HepG2 (cell line): ENCODE data around the gene ADSS1. TPM values are rescaled to one million over a fixed set of nuclear protein-coding genes. Genes with fewer than 3 reads are reported as not detected.
A peak's percentile ranks its signal among the peaks of the same experiment; 100 is the strongest.

Experiments used
- DPF2 ChIP-seq: sonication (generic); formaldehyde crosslinking; IDR thresholded peaks from 2 replicates; pipeline ENCODE4 v1.4.0; 2020; ENCODE audit warnings: mild to moderate bottlenecking, low read depth, missing genetic modification reagents, borderline replicate concordance
- FLYWCH1 ChIP-seq: sonication (generic); formaldehyde crosslinking; IDR thresholded peaks from 2 replicates; pipeline ENCODE4 v1.8.1; 2023; ENCODE audit warnings: mild to moderate bottlenecking, missing genetic modification reagents
- HCFC1 ChIP-seq: fragments of 150-350 bp; IDR thresholded peaks from 2 replicates; pipeline ENCODE4 v1.6.1; 2014; ENCODE audit warnings: low read depth, low read length
- HNRNPL ChIP-seq: fragments of 200-400 bp; formaldehyde crosslinking; IDR thresholded peaks from 2 replicates; pipeline ENCODE4 v1.6.1; 2017; ENCODE audit warnings: mild to moderate bottlenecking, low read depth, low read length
- KMT2B ChIP-seq: IDR thresholded peaks from 2 replicates; pipeline ENCODE4 v1.6.1; 2016; ENCODE audit warnings: missing genetic modification reagents, missing compliant biosample characterization
- MAFG ChIP-seq: sonication (generic); formaldehyde crosslinking; IDR thresholded peaks from 2 replicates; pipeline ENCODE4 v1.5.1; 2020; ENCODE audit warnings: mild to moderate bottlenecking, missing genetic modification reagents
- NFKB2 ChIP-seq: sonication (generic); formaldehyde crosslinking; IDR thresholded peaks from 2 replicates; pipeline ENCODE4 v1.4.0; 2020; ENCODE audit warnings: missing genetic modification reagents, borderline replicate concordance
- ONECUT2 ChIP-seq: sonication (generic); formaldehyde crosslinking; IDR thresholded peaks from 2 replicates; pipeline ENCODE4 v1.4.0; 2020; ENCODE audit warnings: missing genetic modification reagents
- POLR2AphosphoS2 ChIP-seq: IDR thresholded peaks from 2 replicates; pipeline ENCODE4 v1.6.1; 2011; ENCODE audit warnings: low read depth, low read length, improper control_type of control experiment
- PTBP1 ChIP-seq: fragments of 200-400 bp; formaldehyde crosslinking; IDR thresholded peaks from 2 replicates; pipeline ENCODE4 v1.6.1; 2018; ENCODE audit warnings: low read length, low read depth; ENCODE audit not compliant: poor library complexity, severe bottlenecking
- RARG ChIP-seq: sonication (generic); formaldehyde crosslinking; IDR thresholded peaks from 2 replicates; pipeline ENCODE4 v1.4.0; 2020; ENCODE audit warnings: low read depth, mild to moderate bottlenecking, missing genetic modification reagents
- TEF ChIP-seq: sonication (generic); formaldehyde crosslinking; IDR thresholded peaks from 2 replicates; pipeline ENCODE4 v1.5.0; 2020; ENCODE audit warnings: missing genetic modification reagents
- TOPORS ChIP-seq: sonication (generic); formaldehyde crosslinking; IDR thresholded peaks from 2 replicates; pipeline ENCODE4 v1.8.0; 2023; ENCODE audit warnings: mild to moderate bottlenecking, missing genetic modification reagents
- ZBTB38 ChIP-seq: sonication (generic); formaldehyde crosslinking; IDR thresholded peaks from 2 replicates; pipeline ENCODE4 v1.5.1; 2020; ENCODE audit warnings: mild to moderate bottlenecking, missing genetic modification reagents
- ZKSCAN5 ChIP-seq: sonication (generic); formaldehyde crosslinking; IDR thresholded peaks from 2 replicates; pipeline ENCODE4 v1.5.1; 2020; ENCODE audit warnings: mild to moderate bottlenecking, missing genetic modification reagents
- ZNF18 ChIP-seq: sonication (generic); formaldehyde crosslinking; IDR thresholded peaks from 2 replicates; pipeline ENCODE4 v1.8.0; 2022; ENCODE audit warnings: mild to moderate bottlenecking, missing genetic modification reagents; ENCODE audit not compliant: insufficient replicate concordance
- ZNF275 ChIP-seq: sonication (generic); formaldehyde crosslinking; IDR thresholded peaks from 2 replicates; pipeline ENCODE4 v1.8.0; 2022; ENCODE audit warnings: missing genetic modification reagents, mild to moderate bottlenecking, inconsistent platforms, borderline replicate concordance
- ZNF282 ChIP-seq: fragments of 450-650 bp; IDR thresholded peaks from 2 replicates; pipeline ENCODE4 v1.6.1; 2018; ENCODE audit not compliant: partially characterized antibody
- ZNF30 ChIP-seq: sonication (generic); formaldehyde crosslinking; IDR thresholded peaks from 2 replicates; pipeline ENCODE4 v1.5.0; 2020; ENCODE audit warnings: mild to moderate bottlenecking, missing genetic modification reagents
- ZNF546 ChIP-seq: sonication (generic); formaldehyde crosslinking; conservative IDR thresholded peaks from 2 replicates; pipeline ENCODE4 v1.8.1; 2023; ENCODE audit warnings: mild to moderate bottlenecking, missing genetic modification reagents
- ZNF782 ChIP-seq: sonication (generic); formaldehyde crosslinking; IDR thresholded peaks from 2 replicates; pipeline ENCODE4 v1.4.0; 2020; ENCODE audit warnings: missing genetic modification reagents, mild to moderate bottlenecking, borderline replicate concordance
- ZSCAN31 ChIP-seq: sonication (generic); formaldehyde crosslinking; IDR thresholded peaks from 2 replicates; pipeline ENCODE4 v1.5.0; 2020; ENCODE audit warnings: low read depth, mild to moderate bottlenecking, missing genetic modification reagents
- polyA plus RNA-seq, 8 experiments: library from polyadenylated mRNA; depleted of rRNA in 3 of 8; stranded (reverse) in 7 of 8; unstranded in 1 of 8; fragments of >200 nt; fragmentation: Illumina TruSeq in 4 of 8; extraction: Trizol in 4 of 8; gene quantifications; 2 replicates each; pipeline versions ENCODE4 v1.2.1 to v1.2.3, GENCODE V29; 2011 to 2016; ENCODE audit warnings: low read depth in 4 of 8, missing spikeins in 1 of 8, mixed read lengths in 1 of 8; ENCODE audit not compliant: insufficient read depth in 1 of 8
- total RNA-seq, 5 experiments: library from RNA; depleted of rRNA; stranded (reverse); fragments of >200 nt; fragmentation: Illumina TruSeq; extraction: Trizol; gene quantifications; 2 replicates each; pipeline ENCODE4 v1.2.3, GENCODE V29; 2016; ENCODE audit warnings: low read depth in 1 of 5

Gene ADSS1
- total and polyA plus RNA-seq, 2 of the 13 experiments (the other 11 are each of a cell fraction or from before 2014, with no cell fraction given), result 1.0 to 36.7 TPM

GRCh38 chr14:104752735-104753527 lies 28.9 kb downstream of the ADSS1 start, which contains the start of gene SIVA1 (continued):
- TF ChIP-seq TEF (CRISPR knock-in tag) (peak; percentile 31; the same call in 1 of the 2 replicates), HCFC1 (peak; percentile 44; the same call in 1 of the 2 replicates), ZSCAN31 (peak; percentile 89), DPF2 (CRISPR knock-in tag) (no peak), FLYWCH1 (CRISPR knock-in tag) (no peak), ZNF18 (CRISPR knock-in tag) (peak; percentile 7), RARG (0 out of 2 replicates have a peak, but pooled peaks have one; percentile 75), ZNF282 (no peak), NFKB2 (no peak), MAFG (CRISPR knock-in tag) (no peak), ZNF275 (CRISPR knock-in tag) (peak; percentile 68; the same call in 1 of the 2 replicates), HNRNPL (peak; percentile 71; the same call in 1 of the 2 replicates), TOPORS (no peak), ZBTB38 (CRISPR knock-in tag) (no peak), PTBP1 (peak; percentile 19), ZNF30 (CRISPR knock-in tag) (no peak), KMT2B (peak; percentile 76), ZKSCAN5 (CRISPR knock-in tag) (0 out of 2 replicates have a peak, but pooled peaks have one; percentile 7), ZNF782 (peak; percentile 55; the same call in 1 of the 2 replicates), ONECUT2 (CRISPR knock-in tag) (no peak), ZNF546 (CRISPR knock-in tag) (peak; percentile 67; the same call in 1 of the 2 replicates), POLR2AphosphoS2 (peak; percentile 28; the same call in 1 of the 2 replicates)
